ENCODE data around the gene XRCC1.
A peak's percentile ranks its signal among the peaks of the same experiment; 100 is the strongest.

XRCC1 gene, protein sequence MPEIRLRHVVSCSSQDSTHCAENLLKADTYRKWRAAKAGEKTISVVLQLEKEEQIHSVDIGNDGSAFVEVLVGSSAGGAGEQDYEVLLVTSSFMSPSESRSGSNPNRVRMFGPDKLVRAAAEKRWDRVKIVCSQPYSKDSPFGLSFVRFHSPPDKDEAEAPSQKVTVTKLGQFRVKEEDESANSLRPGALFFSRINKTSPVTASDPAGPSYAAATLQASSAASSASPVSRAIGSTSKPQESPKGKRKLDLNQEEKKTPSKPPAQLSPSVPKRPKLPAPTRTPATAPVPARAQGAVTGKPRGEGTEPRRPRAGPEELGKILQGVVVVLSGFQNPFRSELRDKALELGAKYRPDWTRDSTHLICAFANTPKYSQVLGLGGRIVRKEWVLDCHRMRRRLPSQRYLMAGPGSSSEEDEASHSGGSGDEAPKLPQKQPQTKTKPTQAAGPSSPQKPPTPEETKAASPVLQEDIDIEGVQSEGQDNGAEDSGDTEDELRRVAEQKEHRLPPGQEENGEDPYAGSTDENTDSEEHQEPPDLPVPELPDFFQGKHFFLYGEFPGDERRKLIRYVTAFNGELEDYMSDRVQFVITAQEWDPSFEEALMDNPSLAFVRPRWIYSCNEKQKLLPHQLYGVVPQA

DNA sequence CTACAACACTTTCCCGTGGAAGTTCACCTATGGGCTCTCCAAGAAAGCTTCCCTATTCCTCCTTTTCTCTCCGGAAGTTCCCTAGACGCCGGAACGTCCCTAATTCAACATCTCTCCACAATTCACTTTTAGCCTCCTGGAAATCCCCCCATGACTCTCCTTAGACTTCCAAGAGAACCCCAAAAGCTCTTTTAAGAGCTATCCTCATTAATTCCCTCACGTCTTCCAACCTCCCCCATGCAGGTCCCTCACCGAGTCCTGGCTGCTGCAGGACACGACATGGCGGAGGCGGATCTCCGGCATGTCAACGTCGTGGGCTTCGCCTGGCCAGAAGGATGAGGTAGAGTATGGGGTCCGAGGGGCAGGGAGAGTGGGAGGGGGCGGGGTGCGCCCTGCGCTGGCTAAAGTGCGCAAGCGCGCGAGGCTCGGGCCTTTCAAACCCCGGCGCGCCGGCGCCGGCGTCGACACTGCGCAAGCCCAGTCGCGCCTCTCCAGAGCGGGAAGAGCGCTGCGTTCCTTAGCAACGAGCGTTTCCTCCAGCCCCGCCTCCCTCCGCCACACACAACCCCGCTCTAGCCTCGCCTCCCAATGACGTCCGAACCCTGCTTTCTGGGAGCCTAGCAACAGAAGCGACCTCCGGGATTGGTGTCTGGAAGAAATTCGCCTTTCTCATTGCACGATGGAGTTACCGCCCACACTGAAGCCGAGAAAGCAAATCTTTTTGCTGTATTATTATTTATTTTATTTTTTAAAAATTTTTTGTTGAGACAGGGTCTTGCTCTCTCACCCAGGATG, at the start of gene XRCC1, which contains the start of gene PINLYP:
TSS of gene XRCC1 (minus strand) at position 372 of the 795 bp plus-strand sequence. CDS start at position 303, 69 bp downstream.
TSS of gene PINLYP (plus strand) at position 646 of the 795 bp plus-strand sequence. CDS start 1,391 bp downstream, outside the sequence.
- TF ChIP-seq, protein P1, sequence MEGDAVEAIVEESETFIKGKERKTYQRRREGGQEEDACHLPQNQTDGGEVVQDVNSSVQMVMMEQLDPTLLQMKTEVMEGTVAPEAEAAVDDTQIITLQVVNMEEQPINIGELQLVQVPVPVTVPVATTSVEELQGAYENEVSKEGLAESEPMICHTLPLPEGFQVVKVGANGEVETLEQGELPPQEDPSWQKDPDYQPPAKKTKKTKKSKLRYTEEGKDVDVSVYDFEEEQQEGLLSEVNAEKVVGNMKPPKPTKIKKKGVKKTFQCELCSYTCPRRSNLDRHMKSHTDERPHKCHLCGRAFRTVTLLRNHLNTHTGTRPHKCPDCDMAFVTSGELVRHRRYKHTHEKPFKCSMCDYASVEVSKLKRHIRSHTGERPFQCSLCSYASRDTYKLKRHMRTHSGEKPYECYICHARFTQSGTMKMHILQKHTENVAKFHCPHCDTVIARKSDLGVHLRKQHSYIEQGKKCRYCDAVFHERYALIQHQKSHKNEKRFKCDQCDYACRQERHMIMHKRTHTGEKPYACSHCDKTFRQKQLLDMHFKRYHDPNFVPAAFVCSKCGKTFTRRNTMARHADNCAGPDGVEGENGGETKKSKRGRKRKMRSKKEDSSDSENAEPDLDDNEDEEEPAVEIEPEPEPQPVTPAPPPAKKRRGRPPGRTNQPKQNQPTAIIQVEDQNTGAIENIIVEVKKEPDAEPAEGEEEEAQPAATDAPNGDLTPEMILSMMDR (IDR thresholded peaks at IDR 0.05; ENCODE audit: extremely low read depth, insufficient read depth, missing control alignments) = no peak
- DNase-seq (ENCODE audit: low spot score) = peak; percentile 98
- in situ Hi-C loops (cut with MboI; ENCODE audit: low pct_unique_long_range_greater_than_20kb, low sequenced_read_pairs, unreplicated experiment) = no loop called here

DNA sequence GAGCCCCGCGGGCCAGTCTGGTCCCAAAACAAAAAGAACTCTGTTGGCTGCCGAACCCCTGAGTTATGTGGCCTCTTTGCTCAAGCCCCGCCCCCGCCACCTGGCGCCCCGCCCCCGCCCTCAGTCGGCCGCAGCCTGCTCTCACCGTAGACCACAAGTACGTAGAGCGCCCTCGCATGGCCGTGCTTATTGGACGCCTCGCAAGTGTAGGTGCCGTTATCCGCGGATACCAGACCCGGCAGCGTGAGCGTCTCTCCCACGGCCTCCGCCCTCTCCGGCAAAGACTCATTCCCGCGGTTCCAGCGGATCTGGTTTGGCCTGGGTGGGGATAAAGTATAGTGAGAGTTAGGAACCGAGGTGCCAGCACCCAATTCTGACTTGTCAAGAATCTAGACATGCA, 49.6 kb upstream of the XRCC1 start:
- peak; percentile 89 for DNase-seq (ENCODE audit: low spot score)
- TF ChIP-seq, protein P1 (IDR thresholded peaks at IDR 0.05; ENCODE audit: extremely low read depth, insufficient read depth, missing control alignments) = peak; percentile 75
- in situ Hi-C loops (cut with MboI; ENCODE audit: low pct_unique_long_range_greater_than_20kb, low sequenced_read_pairs, unreplicated experiment) = no loop called here

DNA sequence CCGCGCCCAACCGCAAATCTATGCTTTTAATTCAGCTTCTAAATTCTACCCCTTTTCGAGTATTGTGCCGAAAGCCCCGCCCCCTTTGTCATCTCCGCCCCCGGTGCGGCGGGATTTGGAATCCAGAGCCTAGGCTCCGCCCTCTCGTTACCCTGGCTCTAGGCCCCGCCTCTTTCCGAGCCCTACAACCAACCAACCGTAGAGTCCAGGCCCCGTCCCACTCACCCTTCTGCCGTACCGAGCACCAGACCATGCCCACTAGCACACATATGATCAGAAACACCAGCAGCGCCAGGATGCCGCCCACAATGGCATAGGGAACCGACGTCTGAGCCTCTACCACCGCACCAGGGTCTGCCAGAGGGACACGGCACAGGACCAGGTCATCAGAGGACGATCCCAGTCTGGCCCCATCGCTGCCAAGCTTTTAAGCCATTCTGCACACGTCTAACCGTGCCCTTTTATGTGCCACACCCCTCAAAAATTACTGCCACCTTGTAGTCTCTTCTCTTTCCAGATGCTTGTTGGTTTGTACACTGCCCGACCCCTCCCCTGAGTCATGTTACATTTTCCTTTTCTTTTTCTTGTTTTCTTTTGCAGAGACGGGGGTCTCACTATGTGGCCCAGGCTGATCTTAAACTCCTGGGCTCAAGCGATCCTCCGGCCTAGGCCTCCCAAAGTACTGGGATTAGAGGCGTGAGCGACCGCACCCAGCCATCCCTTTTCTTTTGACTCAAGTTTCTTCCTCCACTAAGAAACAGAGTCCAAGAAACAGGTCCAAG, 48.8 kb upstream of the XRCC1 start:
- no peak for DNase-seq (ENCODE audit: low spot score)
- in situ Hi-C loops (cut with MboI; ENCODE audit: low pct_unique_long_range_greater_than_20kb, low sequenced_read_pairs, unreplicated experiment) = no loop called here
- TF ChIP-seq, protein P1 (IDR thresholded peaks at IDR 0.05; ENCODE audit: extremely low read depth, insufficient read depth, missing control alignments) = no peak

DNA sequence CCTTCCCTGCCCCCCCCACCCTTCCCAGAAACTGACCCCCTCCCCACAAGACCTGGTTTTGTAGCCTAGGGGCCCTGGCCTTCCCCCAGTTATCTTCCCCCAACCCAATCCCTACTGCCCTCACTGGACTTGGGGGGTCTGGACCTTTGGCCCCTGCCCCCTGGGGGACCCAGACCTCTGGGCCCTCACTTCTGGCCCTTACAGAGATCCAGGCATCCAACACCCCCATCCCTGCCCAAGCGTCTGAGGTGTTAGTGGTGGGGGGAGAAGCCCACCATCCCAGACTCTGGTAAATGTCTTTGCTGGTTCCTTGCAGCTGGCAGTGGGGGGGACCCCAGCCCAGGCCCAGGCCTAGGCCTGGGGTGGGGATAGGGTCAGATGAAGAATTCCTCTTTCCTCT, 47.6 kb upstream of the XRCC1 start:
- in situ Hi-C loops (cut with MboI; ENCODE audit: low pct_unique_long_range_greater_than_20kb, low sequenced_read_pairs, unreplicated experiment) = no loop called here
- TF ChIP-seq, protein P1 (IDR thresholded peaks at IDR 0.05; ENCODE audit: extremely low read depth, insufficient read depth, missing control alignments) = no peak
- DNase-seq (ENCODE audit: low spot score) = no peak

DNA sequence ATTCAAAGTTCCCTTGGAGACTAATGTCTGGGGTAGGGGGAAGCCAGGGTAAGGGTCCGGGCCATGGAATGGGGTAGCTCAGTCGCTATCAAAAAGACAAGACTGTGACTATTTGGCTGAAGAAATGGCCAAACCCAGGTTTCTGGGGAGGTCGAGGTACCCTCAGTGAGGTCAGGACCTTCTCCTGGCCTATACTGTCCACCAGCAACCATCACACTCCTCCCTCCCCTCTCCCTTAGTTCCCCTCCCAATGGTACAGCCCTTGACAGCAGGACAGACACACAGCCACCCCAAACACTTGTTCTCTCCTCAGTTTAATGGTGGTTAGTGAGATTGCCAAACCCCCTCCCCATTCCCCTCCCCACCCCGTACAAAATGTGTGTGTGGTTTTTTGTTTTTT, 46.7 kb upstream of the XRCC1 start:
- TF ChIP-seq, protein P1 (IDR thresholded peaks at IDR 0.05; ENCODE audit: extremely low read depth, insufficient read depth, missing control alignments) = no peak
- in situ Hi-C loops (cut with MboI; ENCODE audit: low pct_unique_long_range_greater_than_20kb, low sequenced_read_pairs, unreplicated experiment) = no loop called here
- no peak for DNase-seq (ENCODE audit: low spot score)
